Limb (tissue), 2 donors: Measurements from ENCODE around the gene ENOX1.

ENCODE experiments used
- DNase-seq, 2 donors: peaks; one replicate each; pipeline ENCODE4 v3.0.0-alpha.2; 2016; ENCODE audit errors: extremely low spot score in 2 of 2

Gene ENOX1

DNA sequence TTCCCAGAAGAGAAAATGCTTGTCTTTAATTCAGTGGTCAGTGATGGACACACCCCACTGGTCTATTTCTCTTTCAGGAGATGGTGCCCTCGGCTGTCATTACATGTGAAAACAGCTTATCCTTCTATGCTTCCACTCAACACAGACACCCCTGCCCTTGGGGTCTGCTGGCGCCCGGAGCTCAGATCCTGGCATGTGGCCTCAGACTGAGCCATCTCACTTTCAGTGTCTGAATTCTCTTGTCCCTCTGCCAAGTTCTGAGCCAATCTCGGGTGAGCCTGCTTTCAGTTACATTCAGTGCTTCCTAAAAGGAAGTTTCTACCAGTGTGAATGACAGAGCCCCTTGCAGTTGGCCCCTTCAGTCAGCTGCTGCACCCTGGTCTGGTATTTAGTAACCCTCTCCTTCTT is 469.8 kb downstream of the ENOX1 start:
- DNase-seq = peak; percentile 72 to 86

DNA sequence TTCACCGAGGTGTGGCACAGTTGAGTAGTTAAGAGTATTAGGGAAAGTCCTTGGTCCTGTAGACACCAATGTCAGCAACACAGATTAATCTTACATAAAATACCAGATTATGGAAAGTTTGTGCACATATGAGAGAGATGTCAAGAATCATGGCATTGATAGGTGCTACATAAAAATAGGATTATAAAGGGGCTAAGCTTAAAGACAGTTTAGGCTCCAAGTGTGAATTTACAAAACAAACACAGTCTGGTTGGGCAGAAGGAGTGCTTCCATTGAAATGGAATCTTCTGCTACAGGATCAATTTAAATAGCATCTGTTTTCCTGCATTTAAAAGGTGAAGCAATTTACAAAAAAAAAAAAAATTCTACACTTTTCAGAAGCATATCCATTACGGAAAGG is 470.5 kb downstream of the ENOX1 start:
- DNase-seq = no peak

DNA sequence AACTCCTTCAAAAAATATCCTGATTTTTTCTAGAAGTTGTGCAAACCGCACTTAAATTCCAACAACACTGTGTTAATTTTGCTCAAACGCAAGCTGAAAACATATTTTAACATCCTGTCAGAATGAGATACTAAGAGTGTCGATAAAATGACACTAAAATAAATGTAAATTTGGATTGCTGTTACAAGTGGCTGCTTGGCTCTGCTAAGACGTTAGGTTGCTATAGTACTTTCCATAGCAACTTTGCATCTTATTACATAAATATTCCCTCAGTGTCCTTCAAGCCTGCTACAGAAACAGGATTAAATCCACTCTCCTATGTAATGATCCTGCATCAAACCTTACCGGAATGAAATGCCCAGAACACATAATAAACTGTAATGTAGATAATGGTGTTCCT is 471.2 kb downstream of the ENOX1 start:
- DNase-seq = peak in 1 of 2 donors; percentile 76

DNA sequence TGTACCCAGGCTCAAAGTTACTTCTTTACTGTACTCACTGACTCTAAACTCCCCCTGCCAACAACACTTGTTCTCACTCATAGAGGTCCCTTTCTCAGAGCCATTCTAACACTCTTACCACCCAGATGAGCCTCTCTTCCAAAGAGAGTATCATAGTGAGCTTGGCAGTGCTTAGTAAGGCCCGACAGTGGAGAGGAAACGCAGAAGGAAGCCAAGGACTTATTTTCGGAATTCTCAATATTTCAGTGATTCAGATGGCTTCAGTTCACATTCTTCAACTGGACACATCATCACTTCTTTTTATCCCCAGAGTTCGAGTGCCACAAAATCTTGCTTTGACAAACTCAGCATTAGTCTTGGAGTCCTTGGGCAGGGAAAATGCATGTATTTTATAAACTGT is 477.5 kb downstream of the ENOX1 start:
- DNase-seq = no peak

DNA sequence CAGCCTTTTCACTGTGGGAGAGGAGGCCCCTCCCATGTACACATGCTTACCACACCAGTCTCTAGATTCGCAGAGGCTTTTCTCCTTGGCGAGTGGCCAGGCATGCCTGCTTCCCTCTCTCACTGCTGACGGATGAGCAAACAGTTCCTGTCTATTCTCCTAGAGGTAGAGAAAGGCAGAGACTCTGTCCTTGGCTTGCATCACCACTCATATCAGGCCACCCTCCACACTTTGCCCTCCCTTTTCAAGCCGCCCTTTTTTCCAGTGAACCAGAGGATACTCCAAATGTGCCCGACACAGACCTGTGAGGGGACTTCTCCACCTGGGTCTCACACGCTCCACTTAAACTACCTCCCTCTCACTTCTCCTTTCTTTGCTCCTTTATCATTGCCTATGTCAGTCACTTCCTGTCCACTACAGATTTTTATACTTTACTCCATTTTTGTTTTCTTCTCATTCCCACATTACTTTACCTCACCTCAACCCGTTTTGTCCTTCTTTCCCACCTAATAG is 478.8 kb downstream of the ENOX1 start:
- peak; percentile 72 to 84 for DNase-seq

DNA sequence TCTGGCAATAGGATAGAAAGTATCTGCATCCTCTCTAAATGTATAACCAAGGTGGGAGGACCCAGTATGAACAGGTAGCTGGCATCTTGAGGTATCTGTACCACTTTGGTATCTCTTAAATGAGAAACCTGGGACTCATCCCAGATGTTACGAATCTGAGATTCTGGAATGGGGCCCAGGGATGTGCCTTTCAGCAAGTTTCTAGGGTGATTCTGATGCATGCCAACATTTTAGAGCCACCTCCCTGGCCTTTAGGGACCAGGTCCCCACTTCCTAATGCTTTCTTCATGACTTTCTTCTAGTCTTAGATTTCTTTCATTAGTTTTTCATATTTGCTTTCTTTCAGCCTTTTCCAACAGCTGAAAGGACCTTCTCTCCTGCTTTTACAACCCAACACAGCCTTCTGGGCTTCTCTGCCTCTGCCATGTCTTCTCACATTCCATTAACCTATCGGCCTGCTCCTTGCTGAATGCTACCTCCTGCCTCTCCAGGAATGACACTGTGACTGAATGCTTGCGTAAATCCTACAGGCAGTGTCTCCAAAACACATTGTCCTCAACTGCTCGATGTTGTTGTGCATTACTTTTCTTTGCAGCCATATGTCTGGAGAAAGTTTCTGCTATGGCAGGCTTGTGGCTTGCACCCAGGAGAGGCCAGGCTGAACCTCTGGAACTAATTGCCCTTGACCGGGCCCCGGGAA is 479.4 kb downstream of the ENOX1 start:
- DNase-seq = no peak

DNA sequence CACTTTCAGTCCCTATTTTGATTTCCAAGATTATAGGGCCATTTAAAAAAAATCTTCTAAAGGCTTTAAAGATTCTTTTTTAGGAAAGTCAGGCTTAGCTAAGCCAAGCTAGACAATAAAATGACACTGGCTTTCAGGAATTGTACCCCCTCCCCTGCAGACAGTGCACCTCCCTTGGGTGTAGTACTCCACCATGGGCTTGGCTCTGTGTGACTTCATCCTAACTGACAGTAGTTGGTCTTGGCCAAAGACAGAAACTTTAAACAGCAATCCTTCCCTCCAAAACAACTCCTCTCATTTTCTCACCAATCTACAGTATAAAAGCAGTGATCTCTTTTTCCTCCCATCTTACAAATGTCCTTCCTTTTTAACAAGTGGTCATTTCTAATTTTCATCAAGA is 480.4 kb downstream of the ENOX1 start:
- DNase-seq = no peak

DNA sequence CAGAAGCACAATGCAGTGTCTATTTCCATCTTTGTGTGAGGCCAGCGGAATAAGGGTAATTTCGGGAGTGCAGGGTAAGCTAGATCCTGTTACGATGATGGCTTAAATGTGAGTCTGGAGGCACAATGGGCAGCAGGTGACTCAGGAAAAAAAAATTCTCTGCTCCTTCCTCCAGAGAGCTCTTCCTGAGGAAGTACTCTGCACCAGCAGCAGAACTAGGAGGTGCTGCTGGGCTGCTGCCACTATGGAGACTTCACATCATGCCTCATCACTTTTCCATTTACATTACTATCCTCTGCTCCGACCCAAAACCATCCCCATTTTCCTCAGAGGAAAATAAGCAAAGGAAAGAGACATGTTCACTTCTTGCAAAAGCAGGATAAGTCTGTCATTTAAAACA is 481.4 kb downstream of the ENOX1 start:
- no peak for DNase-seq

DNA sequence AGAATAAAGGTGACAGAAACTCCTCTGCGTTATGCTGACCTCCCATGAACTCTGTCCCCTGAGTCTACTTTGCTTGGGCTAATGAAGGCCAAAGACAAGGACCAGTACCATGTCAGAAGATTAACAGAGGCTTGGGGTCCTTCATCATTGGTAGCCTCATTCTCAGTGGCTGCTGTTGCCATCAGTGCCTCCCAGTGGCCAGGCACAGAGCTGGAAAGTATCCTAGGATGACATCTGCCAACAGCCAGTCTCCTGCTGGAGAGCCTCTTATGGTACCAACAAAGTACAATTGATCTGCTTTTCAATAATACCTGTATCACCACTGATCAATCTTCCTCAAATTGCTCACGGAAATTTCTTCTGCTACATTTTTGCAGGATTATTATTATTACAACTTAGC is 481.8 kb downstream of the ENOX1 start:
- DNase-seq = no peak

DNA sequence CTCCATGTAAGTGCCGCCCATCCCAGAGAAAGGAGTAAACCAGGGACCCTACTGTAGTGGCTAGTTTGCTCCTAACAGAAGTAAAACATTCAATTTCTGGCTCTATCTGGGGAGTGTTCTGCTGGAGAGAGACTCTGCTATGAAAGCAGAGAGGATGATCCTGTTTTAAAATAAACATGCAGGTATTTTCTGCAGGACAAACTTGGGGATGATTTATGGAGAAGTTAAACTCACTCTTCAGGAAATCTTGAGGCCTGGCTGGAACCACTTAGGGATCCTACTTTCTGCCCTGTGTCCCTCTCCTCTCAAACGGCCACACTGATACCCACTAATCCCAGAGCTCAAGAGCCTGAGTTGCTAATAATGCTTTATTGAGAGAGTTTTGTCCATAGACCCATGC is 482.3 kb downstream of the ENOX1 start:
- no peak for DNase-seq

DNA sequence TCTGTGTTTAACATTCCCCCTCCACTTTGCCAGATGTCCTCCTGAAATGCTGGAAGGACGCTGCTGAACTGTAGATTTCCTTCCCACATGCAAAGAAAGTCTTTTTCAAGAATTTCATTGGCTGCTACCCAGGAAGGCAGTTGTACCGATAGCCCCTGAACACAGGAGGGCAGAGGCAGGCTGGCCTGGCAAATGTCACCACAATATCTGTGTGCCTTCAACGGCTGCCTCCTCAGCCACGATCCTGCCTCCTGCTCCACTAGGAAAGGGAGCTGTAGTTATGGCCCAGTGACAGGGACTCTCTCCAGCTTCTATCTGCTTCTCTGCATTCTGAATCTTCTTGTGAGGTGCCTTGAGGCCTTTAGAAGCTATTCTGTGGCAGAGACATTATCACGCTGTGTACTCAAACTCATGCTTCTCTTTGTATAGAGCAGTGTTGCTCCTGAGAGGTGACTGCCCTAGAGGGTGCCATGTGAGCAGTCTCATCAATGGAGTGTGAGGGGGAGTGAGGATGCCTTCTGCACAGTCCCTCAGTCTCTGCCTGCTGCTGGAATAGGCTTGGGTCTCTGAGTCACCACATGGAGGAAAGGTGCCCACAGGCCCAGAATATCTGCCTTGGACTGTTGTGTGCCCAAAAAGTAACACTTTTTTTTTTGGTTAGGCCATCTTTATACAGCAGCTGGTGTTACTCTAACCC is 483.6 kb downstream of the ENOX1 start:
- peak; percentile 69 to 87 for DNase-seq

DNA sequence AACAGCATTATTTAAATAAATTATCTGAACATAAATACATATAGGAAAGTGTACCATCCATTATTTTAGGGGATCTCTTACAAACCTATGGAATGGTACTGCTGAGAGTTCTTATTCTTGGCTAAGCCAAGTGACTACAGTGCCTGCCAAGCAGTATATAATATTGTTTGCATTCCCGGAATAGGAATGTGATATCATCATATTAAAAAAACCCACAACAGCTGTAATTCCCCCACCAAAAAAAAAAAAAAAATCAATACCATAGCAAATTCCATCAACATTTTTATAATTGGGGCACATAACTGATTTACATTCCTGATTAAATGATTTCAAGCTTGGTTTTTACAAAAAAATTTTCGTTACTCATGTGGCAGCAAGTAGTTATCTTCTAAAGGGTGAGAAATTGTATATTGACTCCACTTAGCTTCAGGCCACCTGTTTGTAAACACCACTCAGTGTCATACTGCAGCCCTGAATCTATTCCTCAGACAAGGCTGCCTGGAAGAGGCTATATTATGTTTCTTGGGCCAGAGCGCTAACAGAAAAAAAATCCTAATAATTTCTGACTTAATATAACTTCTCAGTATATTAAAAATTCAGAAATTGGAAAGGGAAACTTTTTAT is 485.3 kb downstream of the ENOX1 start:
- DNase-seq = peak in 1 of 2 donors; percentile 86

DNA sequence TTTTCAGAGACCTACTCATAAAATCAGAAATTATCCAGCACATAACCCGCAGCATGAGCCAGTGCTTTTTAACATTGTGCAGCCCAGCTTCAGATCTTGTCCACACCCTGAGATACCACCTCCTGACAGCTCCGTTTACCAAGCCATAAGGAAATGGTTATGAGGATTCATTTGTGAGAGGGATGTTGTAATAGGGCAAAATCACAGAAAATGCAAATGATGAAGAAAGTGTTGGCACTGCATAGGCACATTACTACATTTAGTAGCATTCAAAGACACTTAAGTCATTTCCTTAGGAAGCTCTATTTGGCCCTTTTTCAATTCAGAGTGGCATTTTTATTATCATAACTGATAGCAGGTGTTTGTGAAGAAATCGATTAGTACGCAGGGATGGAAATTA is 485.9 kb downstream of the ENOX1 start:
- DNase-seq = peak in 1 of 2 donors; percentile 80

DNA sequence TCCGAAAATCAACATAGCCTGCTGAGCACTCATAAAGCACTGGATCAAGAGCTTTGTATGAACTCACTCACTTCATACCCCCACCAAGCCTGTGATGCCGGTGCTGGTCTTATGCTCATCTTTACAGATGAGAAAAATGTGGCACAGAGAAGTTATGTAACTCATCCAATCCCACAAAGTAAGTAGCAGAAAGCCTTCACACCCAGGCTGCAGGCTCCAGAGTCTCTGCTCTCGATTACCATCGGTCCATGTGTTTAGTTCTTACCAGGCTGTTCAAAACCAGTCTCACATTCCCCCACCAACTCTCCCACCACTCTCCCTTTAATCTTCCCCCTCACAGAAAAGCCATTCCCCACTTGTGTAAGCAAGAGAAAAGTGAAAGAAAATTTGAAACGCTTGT is 487.4 kb downstream of the ENOX1 start:
- no peak for DNase-seq

DNA sequence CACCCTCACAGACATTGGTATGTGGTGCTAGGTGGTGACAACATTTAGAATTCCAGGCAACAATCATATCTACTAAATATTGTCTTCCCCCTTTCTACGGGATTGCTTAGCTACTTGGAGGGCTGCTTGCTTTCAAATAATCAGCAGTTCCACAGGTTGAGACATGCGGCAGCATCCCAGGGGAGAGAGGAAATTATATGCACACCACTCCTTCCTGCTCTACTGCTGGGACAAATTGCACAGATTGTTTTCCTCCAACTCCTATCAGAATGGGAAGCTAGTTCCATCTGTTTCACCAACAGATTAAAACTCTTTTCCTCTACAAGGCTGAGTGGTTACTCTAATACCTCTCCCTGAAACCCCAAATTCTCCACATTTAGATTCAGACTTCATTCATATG is 488.0 kb downstream of the ENOX1 start:
- DNase-seq = no peak

DNA sequence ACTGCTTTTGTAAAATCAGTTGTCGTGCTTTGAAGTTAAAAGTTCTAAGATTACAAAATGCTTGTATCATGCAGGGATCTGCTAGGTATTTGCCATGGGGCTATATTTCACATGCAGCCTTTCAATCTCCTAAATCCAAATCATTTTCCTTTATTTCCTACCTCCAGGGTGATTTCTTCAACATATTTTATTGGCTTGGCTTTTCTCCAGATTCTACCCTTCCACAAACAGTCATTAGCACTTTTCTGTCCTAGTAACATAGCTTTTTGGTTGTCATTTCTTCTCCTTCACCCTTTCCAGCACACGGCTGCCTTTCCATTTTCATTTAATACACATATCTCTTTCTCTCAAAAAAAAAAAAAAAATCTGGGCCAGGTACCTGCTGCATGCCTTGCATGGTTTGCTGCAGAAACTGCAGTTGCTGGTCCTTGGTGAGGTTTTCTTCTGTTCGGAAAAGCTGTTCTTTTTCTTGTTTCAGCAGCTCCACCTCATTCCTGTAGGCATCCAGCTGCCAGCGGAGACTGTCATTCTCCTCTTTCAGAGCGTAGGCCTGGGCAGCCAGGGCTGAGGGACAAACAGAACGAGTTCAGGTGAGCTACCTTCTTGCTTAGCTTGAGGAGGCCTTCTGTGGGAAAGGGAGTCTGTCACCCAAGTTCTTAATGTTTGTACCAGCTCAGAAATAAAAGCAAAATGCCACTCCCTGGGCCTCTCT is 488.6 kb downstream of the ENOX1 start:
- no peak for DNase-seq

DNA sequence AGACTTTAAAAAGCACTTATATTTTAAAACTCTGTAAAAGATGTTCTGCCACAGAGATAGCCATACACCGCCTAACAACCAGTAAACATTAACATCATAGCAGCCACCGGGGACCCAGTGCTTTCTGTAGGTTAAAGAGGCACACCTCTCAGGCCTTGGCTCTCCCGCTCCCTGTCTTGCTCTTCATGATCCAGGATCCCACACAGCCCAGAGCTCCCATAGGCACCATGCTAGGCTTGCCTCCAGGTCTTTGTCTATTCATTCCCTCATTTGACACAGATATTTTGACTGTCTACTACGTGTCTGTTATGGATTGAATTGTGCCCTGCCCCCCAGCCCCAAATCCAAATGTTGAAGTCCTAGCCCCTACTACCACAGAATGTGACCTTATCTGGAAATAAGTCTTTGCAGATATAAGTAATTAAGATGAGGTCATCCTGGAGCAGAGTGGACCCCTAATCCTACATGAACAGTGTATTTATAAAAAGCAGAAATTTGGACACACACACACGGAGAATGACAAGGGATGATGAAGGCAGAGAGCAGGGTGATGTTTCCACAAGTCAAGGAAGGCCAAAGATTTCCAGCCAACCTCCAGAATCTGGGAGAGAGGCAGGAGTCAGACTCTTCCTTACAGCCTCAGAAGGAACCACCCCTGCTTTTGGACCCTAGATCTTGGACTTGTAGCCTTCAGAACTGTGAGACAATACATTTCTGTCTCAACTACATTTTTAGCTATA is 490.8 kb downstream of the ENOX1 start:
- no peak for DNase-seq

DNA sequence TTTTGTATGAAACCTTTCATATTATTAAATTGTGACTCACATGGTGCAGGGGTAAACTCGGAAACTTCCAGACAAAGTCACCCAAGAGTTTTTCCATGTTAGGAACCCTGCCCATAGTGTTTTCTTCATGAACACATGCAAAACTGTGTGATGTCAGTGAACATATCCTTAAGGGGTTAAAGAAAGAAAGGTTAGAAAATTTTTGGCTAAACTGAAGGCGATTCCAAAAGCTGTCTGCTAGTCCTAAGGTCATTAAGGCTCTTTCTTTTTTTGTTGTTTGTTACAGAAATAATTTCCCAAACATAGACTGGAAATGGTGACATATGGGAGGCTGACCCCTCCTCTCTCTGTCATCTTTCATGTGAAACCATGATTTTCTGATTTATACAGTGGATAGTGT is 491.5 kb downstream of the ENOX1 start:
- no peak for DNase-seq

DNA sequence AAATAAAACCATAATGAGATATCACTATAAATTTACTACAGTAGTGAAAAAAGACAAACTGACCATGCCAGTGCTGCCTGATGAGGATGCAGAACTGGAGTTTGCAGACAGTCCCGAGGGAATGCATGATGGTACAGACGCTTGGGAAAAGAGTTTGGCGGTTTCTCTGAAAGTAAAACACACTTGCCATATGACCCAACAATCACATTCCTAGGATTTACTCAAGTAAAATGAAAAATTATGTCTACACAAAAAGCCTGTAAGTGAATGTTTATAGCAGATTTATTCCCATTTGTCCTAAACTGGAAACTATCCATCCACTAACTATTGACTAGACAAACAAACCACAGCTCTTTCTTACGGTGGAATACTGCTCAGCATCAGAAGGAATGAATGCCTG is 492.4 kb downstream of the ENOX1 start:
- no peak for DNase-seq

DNA sequence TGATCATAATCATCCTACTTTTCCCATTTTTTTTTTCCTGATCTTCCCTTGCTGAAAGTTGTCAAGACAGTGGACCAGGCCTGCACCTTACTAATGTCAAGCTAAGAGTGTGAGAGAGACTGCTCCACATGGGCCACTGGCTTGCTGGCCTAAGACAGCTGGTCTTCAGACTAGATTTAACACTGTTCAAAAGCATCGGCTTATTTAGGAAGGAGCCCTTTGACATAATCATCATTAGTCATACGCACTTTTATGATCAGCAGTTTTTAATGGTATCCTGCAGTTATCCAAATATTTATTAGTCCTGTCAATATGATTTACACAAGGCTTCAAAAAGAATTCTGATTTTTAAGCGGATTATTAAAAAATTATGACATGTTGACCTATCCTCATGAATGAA is 492.8 kb downstream of the ENOX1 start:
- no peak for DNase-seq

DNA sequence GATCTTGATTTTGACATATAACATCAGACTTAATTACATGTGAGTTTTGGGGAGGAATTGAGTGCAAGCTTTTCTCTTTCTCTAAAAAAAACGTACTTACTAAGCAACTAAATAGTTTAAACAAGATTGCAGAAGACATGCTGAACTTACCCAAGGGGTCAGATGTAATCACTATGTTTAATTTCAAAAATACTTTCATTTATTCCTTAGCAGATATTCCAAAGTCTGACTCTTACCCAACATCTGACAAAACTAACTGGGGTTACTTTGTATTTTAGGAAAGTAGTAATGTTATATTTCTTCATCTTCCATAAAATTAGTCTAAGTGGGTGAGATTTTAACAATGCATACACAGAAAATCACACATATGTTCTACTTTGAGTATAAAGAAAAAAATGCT is 493.2 kb downstream of the ENOX1 start:
- DNase-seq = no peak
